Psoas muscle (tissue), 8 donors: ENCODE measurements around the gene TMEM174. TPM values are rescaled to one million over a fixed set of nuclear protein-coding genes. Genes with fewer than 3 reads are reported as not detected.

ENCODE experiments used
- ATAC-seq, 4 donors: fragments of 200-7000 bp; cut with Tn5 transposase; one replicate each; pipeline ENCODE4 v1.9.1; 2020; ENCODE audit warnings: moderate library complexity in 3 of 4, mild to moderate bottlenecking in 2 of 4
- DNase-seq, 2 donors: peaks; one replicate each; pipeline ENCODE4 v3.0.0-alpha.2; 2020
- H3K27ac ChIP-seq: fragments of 200-600 bp; one replicate; pipeline ENCODE4 v1.8.0; 2022
- H3K27me3 ChIP-seq, 3 donors: fragments of 200-600 bp in 1 of 3; one replicate each; pipeline versions ENCODE4 v1.6.1 to v1.8.0; 2013 to 2022; ENCODE audit warnings: low read length in 2 of 3, mild to moderate bottlenecking in 2 of 3, moderate library complexity in 1 of 3; ENCODE audit not compliant: insufficient read depth in 3 of 3
- H3K36me3 ChIP-seq, 2 donors: fragments of 200-600 bp in 1 of 2; one replicate each; pipeline versions ENCODE4 v1.6.1 to v1.8.0; 2013 to 2022; ENCODE audit warnings: low read depth in 1 of 2, mild to moderate bottlenecking in 1 of 2, moderate library complexity in 1 of 2; ENCODE audit not compliant: insufficient read depth in 1 of 2
- H3K4me1 ChIP-seq: fragments of 200-600 bp; one replicate; pipeline ENCODE4 v1.8.0; 2022
- H3K4me3 ChIP-seq: fragments of 200-600 bp; one replicate; pipeline ENCODE4 v1.8.0; 2022; ENCODE audit warnings: mild to moderate bottlenecking
- H3K9me3 ChIP-seq: fragments of 200-600 bp; one replicate; pipeline ENCODE4 v1.8.0; 2022
- WGBS, 3 donors: extraction: QIAGEN DNeasy Blood & Tissue Kit; methylation state at CpG; one replicate each; pipeline versions ENCODE4 v1.1.6 to v1.1.7; 2013; 5-methylcytosine and 5-hydroxymethylcytosine counted together
- intact Hi-C, 2 donors: fragments of 100-400 bp; cut with DNase I; formaldehyde crosslinking; loops; one replicate each; pipeline versions ENCODE4 v1.11.0 to v1.14.2; 2022
- polyA plus RNA-seq, 3 donors: library from polyadenylated mRNA; stranded (reverse); fragments of 200-250 nt; gene quantifications; one replicate each; pipeline ENCODE4 v1.2.3, GENCODE V29; 2013
- total RNA-seq, 4 donors: library from RNA; stranded (reverse); fragmentation: NEBNext Ultra II Directional in 2 of 4; extraction: Animal tissue kit (Norgen Biotek cat#: 25700) in 2 of 4; gene quantifications; one replicate each; pipeline versions ENCODE4 v1.2.1 to v1.2.4, GENCODE V29; 2021 to 2023
- TF ChIP-seq, protein P1 (sequence below): fragments of 200-600 bp; IDR thresholded peaks from one replicate; pipeline ENCODE4 v1.8.0; 2022; ENCODE audit warnings: antibody characterized with exemption
- donor health status: healthy with polysubstance abuse.
- donor health status: DM: no; HTN: no; CAD: no; lungs with moderate emphysema.
- donor health status: Bipolar disorder and iron deficiency.
- donor health status: healthy.
- donor health status: DM: yes; HTN: yes; CAD: no.
- donor health status: DM: no; HTN: no; CAD: no.
- donor health status: DM: no; HTN: no; CAD: no.
- donor health status: DM: yes; HTN: yes; CAD: no.

TMEM174 gene
- total and polyA plus RNA-seq, 7 donors = not detected

GRCh38 chr5:73199671-73200070 lies 26.7 kb downstream of the TMEM174 start:
- WGBS, 3 donors = 78 to 84% (median 83%) methylated on average over 5 of the region's 5 CpGs
- Histone ChIP-seq H3K9me3 (no peaks in the 10 kb centered on the region), H3K36me3 (no peaks in the 10 kb centered on the region), H3K27ac (no peak overlapping the region), H3K4me1 (no peaks in the 10 kb centered on the region), H3K27me3 (peaks cover 0 to 4% (median 0%) of the 10 kb centered on the region in 3 donors), H3K4me3 (no peak overlapping the region)
- ATAC-seq (no peak), DNase-seq (no peak)
- intact Hi-C loops = loop anchor here in 1 of 2 donors (2.0 kb wide), 1 partner anchor 115 kb away; no protein-coding TSS in a partner anchor
- TF ChIP-seq, protein P1, sequence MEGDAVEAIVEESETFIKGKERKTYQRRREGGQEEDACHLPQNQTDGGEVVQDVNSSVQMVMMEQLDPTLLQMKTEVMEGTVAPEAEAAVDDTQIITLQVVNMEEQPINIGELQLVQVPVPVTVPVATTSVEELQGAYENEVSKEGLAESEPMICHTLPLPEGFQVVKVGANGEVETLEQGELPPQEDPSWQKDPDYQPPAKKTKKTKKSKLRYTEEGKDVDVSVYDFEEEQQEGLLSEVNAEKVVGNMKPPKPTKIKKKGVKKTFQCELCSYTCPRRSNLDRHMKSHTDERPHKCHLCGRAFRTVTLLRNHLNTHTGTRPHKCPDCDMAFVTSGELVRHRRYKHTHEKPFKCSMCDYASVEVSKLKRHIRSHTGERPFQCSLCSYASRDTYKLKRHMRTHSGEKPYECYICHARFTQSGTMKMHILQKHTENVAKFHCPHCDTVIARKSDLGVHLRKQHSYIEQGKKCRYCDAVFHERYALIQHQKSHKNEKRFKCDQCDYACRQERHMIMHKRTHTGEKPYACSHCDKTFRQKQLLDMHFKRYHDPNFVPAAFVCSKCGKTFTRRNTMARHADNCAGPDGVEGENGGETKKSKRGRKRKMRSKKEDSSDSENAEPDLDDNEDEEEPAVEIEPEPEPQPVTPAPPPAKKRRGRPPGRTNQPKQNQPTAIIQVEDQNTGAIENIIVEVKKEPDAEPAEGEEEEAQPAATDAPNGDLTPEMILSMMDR = no peak

GRCh38 chr5:73201547-73202513 lies 28.8 kb downstream of the TMEM174 start:
- WGBS, 3 donors = 28 to 29% (median 29%) methylated on average over 34 of the region's 34 CpGs
- peak; percentile 78 to 90 (median 84) for ATAC-seq
- Histone ChIP-seq H3K4me1 (no peaks in the 10 kb centered on the region), H3K27me3 (peaks cover 0 to 21% (median 0%) of the 10 kb centered on the region in 3 donors), H3K4me3 (no peak overlapping the region), H3K36me3 (no peaks in the 10 kb centered on the region), H3K9me3 (no peaks in the 10 kb centered on the region), H3K27ac (no peak overlapping the region)
- TF ChIP-seq, protein P1 = peak; percentile 60
- intact Hi-C loops = loop anchor here in 1 of 2 donors (2.0 kb wide), 1 partner anchor 117 kb away; no protein-coding TSS in a partner anchor
- peak; percentile 69 to 80 for DNase-seq

DNA sequence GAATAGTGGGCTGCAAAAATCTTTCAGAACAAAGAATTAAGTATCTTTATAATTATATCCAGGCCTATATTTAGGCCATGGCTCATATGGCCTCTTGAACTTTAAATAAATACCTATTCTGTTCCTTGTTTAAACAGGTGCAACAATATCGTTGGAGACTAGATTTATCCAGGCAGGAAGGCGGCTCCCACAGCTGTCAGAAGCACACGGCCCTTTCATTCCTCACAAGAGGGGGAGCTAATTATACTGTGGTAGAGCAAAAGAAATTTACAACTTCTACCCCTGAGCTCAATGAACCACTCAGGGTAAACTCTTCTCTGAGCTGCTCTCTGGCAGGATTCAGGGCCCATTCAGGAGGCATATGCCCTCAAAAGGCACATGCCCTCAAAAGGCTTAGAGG lies 31.3 kb downstream of the TMEM174 start:
- no peaks in the 10 kb centered on the region for H3K9me3 ChIP-seq
- TF ChIP-seq, protein P1 = no peak
- H3K27me3 ChIP-seq = peaks cover 0 to 31% (median 0%) of the 10 kb centered on the region in 3 donors
- ATAC-seq (no peak), DNase-seq (no peak)
- no peaks in the 10 kb centered on the region for H3K4me1 ChIP-seq
- no peak overlapping the region for H3K4me3 ChIP-seq
- intact Hi-C loops = no loop called here
- WGBS, 3 donors = 42 to 51% (median 48%) methylated on average over 3 of the region's 3 CpGs
- no peaks in the 10 kb centered on the region for H3K36me3 ChIP-seq
- no peak overlapping the region for H3K27ac ChIP-seq

- TF ChIP-seq, protein P1 = no peak
- Histone ChIP-seq H3K27ac (no peak overlapping the region), H3K36me3 (no peaks in the 10 kb centered on the region), H3K27me3 (peaks cover 0 to 34% (median 0%) of the 10 kb centered on the region in 3 donors), H3K4me1 (no peaks in the 10 kb centered on the region), H3K9me3 (no peaks in the 10 kb centered on the region), H3K4me3 (no peak overlapping the region)
- WGBS, 3 donors = 89 to 95% (median 95%) methylated on average over 5 of the region's 5 CpGs
- ATAC-seq (no peak), DNase-seq (no peak)
- intact Hi-C loops = no loop called here
Measured at GRCh38 chr5:73204733-73205132, 31.7 kb downstream of the TMEM174 start.
